Left renal cortex interstitium (tissue), 4 donors: ENCODE results near the gene LRRC58. TPM values are rescaled to one million over a fixed set of nuclear protein-coding genes. Genes with fewer than 3 reads are reported as not detected.
"Not testable (repeated sequence)": the region's sequence is repeated elsewhere in the genome, so short reads cannot be mapped to it uniquely, and the experiment has no call there.

ENCODE experiments used
- DNase-seq, 4 donors: peaks; one replicate each; pipeline ENCODE4 v3.0.0-alpha.2; 2013; ENCODE audit warnings: low read depth in 4 of 4, low spot score in 2 of 4, missing footprints in 1 of 4
- polyA plus RNA-seq, 4 donors: library from polyadenylated mRNA; unstranded; fragments of 120-200 nt; gene quantifications; one replicate each; pipeline ENCODE4 v1.2.1, GENCODE V29; 2013; ENCODE audit not compliant: insufficient read length in 4 of 4

LRRC58 gene
- 10 to 100 TPM; 29.3 to 35.9 (median 31.0) TPM for polyA plus RNA-seq

DNA sequence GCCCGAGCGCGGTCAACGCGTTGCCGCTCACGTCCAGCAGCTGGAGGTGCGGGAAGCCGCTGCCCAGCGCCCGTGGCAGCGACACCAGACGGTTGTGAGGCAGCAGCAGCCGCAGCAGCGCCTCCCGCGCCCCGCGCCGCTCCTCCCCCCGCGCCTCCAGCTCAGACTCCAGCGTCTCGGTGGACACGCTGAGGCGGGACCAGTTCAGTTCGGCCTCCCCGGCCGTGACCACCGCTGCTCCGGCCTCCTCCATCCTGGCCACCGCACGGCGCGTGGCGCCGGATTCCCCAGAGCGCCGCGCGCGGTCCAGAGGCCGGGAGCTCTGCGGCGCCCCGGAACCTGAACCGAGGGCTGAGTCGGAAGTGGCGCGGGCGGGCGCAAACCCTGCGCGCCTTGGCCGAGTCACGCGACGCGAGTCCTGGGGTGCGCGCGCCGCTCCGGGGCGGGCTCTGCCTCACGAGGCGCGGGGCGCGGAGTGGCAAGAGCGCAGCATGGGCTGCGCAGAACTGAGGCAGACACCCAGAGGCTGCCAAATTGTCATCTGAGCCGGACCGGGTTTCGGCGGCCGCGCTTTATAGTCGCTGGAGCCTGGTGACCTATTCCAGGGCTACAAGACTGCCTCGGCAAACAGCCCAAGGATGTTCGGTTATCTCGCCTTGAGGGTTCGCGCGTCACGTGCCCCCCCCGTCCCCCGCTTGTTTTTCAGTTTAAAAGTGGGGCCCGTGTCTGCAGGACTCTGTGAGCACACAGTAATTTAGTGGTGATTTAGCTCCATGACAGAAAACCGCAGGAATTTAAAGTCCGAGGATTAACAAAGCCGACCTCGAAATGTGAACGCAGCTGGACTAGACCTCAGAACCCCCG, at the start of gene LRRC58:
TSS of gene LRRC58 (minus strand) at position 364 of the 864 bp plus-strand sequence. CDS start at position 253, 111 bp downstream.
- peak; percentile 79 to 90 (median 84) for DNase-seq

DNA sequence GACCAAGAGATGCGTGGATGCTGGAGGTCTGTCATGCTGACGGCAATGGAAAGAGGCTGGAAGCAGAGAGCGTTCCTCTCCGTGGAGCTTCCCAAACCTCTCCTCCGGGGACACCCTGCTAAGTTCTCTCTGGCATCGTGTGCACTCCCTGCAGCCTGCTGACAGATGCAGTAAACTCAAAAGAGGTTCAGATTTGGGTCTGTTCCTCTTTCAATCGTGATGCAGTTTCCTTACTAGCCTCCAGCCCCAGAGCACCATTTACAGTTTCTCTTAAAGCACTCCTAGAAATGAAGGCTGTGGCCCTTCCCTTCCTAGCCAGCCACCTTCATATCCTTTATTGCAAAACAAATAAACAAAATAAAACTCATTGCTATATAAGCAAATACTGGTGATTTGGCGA, 47.3 kb upstream of the LRRC58 start:
- no peak for DNase-seq

DNA sequence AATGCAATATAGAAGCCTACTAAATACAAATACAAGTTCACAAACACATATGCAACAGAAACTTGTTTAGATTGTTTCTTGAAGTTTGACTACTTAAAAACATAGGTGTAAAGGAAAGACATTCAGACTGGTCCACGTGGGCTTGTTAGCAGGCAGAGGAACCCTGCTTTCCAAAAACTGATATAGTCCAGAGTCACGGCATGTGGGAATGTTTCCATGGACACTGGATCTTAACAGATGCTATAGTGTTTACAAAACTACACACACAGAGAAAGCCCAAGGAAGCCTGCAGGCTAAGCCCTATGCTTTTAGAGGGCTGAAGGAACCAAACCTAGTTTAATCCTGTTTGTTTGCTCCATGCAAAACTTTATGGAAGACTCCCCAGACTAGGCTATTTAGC, 45.2 kb upstream of the LRRC58 start:
- no peak for DNase-seq

DNA sequence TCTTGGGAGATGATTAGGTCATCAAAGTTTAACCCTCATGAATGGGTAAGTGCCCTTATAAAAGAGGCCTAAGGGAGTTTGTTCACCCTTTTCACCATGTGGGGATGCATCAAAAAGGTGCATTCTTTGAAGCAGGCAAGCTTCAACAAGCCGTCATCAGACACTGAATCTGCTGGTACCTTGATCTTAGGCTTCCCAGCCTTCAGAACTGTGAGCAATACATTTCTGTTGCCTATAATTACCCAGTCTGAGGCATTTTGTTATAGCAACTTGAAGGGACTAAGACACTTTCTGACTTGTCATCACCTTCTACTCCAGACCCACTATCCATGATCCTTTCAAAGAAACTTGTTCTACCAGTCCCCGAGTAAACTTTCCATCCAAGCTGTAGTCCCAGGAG, 44.6 kb upstream of the LRRC58 start:
- DNase-seq = no peak

DNA sequence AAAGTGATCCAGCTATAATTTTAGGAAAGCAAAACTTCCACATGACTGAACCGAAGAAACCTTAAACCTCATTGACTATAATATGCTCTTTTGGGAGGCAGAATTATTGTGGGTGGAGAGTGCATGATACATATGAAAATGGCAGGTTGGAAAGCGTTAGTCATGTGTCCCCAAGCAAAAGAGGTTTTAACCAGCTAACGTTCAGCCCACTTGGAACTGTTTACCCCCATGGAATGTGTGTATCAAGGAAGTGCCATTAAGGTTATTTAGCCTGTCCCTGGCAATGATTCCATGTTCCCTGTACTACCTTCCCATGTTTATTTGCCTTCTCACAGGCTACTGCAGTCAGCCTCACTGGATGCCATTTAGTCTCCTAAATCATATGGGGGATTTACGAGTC, 44.1 kb upstream of the LRRC58 start:
- DNase-seq = no peak

DNA sequence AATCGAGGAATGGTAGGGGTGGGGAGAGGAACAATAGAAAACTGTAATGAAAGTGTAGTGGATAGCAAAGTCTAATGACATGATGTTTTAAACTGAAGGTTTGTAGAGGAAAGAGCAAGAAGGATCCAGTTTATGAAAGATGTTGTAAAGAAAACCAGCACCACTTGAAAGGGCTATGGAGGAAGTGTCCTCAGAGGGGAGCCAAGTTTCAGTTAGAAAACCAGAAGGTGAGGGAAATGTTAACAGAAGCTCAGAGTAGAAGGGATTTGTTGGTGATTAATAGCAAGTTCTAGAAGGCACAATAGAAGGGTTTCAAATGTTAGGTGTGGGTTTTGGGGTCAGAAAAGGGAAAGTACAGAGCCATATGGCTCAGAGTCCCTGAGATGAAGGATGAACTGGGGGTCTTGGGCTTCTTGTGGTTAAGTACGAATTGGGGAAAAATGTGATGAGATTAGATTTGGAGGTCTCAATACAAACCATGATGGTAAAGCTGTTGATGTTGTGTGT, 33.8 kb upstream of the LRRC58 start:
- no peak for DNase-seq

DNA sequence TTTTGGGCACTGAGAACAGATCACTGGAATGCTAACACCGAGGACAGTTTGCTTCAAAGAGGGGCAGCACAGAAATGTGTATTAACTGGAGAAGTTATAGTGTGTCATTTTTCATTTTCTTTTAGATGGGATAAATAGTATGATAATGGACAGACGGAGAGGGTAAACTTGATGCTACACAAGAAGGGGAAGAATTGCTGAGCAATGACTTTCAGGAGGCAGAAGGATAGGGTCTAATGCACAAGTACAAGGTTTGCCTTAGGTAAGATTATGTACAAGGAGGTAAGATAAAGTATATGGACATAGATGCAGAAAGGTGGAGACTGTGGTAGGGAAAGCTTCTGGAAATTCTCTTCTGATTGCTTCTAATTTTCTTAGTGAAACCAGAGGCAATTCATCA, 32.3 kb upstream of the LRRC58 start:
- no peak for DNase-seq

DNA sequence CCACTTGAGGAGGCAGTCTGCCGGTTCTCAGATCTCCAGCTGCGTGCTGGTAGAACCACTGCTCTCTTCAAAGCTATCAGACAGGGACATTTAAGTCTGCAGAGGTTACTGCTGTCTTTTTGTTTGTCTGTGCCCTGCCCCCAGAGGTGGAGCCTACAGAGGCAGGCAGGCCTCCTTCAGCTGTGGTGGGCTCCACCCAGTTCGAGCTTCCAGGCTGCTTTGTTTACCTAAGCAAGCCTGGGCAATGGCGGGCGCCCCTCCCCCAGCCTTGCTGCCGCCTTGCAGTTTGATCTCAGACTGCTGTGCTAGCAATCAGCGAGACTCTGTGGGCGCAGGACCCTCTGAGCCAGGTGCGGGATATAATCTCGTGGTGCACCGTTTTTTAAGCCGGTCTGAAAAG, 28.8 kb upstream of the LRRC58 start:
- DNase-seq = not testable (repeated sequence)

DNA sequence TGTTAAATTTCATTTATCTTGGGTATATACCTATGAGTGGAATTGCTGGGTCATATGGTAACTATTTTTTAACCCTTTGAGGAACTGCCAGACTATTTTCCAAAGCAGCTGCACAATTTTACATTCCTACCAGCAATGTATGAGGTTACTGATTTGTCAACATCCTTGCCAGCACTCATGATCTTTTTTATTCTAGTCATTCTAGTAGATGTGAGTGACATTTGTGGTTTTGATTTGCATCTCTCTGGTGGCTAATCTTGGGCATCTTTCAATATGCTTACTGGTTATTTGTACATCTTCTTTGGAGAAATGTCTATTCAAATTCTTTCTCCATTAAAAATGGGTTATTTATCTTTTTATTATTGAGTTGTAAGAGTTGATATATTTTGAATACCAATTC, 21.3 kb upstream of the LRRC58 start:
- no peak for DNase-seq

DNA sequence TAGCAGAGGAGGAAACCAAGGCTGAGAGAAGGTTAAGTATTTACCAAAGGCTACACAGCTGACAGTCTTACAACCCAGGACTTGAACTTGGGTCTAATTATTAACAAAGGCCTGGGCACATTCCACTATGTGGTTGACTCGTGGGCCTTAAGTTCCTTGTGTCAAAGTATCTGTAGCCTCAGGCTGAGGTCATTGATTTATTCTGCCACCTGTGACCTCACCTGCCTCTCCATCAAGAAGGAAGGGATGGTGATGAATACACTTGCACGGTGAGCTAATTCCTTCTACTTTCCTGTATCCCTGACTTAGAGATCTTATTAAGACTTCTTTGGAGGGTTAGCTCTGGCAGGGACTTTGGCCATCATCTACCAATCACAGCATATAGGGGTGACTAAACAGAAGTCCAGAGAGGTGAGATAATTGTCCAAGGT, 19.9 kb upstream of the LRRC58 start:
- DNase-seq = no peak

DNA sequence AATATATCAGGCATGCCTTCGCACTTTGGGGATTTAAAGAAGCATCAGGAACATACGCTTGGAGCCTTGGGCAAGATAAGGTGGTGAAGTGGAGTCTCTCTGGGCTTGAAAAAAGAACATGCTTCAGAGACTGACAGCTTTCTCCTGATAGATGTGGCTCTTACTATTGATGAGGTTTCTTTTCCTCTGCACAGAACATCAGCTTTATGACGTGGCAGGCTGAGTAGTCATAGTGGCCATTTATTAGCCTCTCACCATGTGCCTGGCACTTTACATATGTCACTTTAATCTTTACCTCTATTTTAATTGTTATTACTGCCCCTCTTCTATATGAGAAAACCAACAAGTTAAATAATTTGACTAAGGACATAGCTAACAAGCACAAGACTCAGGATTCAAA, 19.0 kb upstream of the LRRC58 start:
- no peak for DNase-seq

DNA sequence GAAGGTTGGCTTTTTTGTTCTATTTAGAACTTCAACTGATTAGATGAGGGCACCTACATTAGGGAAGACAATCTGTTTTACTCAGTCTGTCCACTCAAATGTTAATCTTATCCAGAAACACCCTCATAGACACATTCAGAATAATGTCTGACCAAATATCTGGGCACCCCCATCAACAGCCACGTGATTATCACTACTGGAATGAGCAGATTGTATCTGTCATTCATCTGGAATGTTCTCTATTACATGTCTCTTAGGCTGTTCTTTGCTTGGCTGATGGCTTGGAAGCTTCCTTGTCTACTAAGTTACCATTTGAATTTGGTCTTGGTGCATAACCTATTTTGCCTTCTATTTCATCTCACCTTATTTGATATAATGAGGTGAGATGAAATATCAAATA, 15.7 kb upstream of the LRRC58 start:
- no peak for DNase-seq

DNA sequence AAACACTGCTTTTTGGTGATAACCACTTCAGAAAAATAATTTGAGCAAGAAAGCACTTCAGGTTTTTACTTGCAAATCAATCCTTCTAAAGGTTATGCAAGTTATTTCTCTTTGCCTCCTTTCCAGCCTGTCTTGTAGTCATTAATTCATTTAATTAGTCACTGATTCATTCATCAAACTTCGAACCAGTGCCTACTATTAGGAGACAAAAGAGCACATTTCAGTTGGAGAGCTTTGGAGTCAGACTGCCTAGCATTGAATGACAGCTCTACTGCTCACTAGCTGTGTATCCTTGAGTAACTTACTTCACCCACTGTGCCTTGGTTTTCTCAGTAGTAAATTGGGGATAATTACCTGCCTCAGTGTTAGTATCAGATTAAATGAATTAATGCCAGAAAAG, 14.9 kb upstream of the LRRC58 start:
- DNase-seq = no peak

DNA sequence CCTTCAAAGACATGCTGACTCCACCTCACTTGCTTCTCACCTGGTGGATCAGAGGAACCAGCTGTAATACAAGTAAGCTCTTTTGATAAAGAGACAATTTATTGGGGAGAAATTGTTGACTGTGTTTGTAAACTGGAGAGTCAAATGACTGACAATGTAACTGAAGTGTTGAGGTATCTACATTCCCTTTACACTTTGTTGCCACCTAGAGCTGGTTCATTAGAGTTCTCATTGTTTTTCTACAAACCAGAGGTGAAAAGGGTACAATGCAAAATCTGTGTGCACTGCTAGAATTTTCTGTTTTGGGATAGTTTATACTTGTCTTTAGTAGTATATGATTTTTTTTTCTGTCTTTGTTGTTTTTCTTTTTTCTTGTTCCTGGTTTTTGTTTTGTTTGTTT, 8.7 kb upstream of the LRRC58 start:
- DNase-seq = no peak

DNA sequence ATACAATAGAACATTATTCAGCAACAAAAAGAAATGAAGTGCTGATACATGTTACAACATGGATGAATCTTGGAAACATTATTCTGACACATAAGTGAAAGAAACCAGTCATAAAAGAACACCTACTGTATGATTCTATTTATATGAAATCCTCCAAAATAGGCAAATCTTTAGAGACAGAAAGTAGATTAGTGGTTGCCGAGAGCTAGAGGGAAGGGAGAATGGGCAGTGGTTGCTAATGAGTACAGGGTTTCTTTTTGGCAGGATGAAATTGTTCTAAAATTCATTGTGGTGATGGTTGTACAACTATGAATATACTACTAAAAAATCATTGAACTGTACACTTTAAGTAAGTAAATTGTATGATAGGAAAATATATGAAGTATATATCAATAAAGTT, 6.3 kb upstream of the LRRC58 start:
- DNase-seq = no peak

DNA sequence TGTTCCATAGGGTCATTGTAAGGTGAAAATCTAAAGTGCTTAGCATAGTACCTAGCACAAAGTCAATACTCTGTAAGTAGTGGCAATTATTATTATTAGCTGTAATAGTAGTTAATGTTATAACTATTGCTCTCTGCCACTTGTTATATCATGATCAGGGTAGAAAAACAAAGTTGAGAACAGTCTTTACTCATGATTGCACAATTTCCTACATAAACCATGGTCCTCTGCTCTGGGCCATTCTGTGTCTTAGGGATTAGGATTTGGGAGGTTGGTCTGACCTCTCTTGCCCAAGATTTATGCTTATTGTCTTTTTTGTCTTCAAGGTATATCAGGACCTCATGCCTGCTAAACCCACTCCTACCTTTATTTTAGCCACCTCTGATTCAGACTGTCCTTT, 4.3 kb upstream of the LRRC58 start:
- no peak for DNase-seq

DNA sequence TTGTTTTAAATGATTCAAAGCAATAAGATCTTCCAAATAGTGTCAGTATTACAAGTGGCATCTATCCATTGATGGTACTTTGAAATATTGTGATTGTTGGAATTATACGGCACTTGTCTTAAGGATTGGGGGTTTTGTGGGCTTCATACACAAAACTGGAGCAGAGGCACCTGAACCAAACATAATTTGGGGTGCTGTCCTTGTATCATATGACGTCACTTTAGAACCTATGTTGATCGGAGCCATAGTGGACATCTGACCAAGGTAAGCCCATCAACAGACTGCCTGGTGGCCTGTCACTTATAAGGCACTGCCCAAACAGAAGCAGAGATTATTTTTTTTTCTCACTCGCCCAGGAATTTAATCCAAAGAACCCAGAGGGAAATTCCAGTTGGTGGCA, 2.9 kb upstream of the LRRC58 start:
- DNase-seq = no peak

DNA sequence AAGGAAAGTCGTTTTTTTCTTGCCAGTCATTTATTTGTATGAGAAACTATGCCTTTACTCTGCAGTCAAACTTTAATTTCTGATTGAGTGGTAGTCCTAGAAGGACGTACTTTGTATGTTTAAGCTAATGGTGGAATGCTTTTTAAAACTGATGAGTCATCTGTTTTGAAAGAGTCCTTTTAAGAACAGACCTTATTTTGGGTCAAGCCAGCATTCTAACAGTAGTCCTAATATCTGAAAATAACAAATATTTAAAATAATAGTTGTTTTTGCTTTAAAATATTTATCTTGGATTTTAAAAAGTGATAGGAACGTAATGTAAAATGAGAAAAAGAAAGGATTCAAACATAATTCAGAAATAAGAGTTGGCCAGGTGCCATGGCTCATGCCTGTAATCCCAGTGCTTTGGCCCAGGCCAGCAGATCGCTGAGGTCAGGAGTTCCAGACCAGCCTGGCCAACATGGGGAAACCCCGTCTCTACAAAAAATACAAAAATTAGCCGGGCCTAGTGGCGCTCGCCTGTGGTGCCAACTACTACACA, 1.3 kb upstream of the LRRC58 start:
- DNase-seq = peak in 1 of 4 donors; percentile 4

DNA sequence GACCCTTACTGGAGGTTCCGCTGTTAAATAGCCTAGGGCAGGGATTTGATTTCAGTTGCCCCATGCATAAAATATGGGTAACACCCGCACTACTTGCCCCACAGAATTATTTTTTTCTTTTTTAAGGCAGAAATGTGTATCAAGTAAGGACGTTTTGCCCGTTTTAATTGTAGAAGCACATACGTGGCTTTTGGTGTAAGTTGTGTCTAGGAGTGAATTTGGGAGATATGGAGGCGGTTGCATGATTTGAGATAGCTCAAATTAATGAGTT, 636 bp upstream of the LRRC58 start:
- DNase-seq = no peak

DNA sequence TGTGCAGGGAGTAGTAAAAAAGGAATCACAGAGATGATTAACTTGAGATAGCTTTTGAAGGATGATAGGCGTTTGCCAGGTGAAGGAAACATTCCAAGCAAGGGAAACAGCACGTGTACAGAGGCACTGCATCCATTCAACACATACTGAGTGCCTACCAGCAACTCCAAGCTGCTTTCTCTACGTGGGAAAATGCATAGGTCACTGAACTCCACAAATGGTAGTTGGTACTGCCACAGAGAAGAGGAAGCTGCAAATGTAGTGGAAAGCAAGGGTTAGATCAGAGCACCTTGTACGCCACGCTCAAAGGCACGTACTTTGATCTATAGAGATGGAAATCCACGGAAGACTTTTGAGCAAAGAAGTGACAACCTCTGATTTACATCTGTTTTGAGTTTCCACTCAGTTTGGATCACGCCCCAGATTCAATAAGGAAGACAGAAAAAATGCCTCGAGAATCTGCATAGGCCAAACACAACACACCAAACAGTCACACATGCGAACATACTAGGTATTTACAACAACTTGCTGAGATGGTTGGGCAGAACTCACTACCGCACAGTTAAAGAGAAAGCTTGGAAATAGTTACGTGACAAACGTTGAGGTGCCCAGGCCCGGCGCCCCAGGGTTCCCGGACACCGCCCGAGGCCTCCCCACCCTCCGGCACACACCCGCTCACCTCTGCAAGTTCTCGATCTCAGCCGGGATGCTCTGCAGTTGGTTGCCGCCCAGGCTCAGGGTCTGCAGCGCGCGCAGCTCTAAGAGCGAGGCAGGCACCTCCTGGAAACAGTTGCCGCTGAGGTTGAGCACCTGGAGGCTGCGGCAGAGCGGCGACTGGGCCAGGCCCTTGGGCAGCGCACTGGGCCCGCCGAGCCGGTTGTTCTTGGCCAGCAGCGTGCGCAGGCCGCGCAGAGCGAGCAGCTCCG, 826 bp downstream of the LRRC58 start:
- DNase-seq = peak in 3 of 4 donors; percentile 32 to 55 (median 36)

DNA sequence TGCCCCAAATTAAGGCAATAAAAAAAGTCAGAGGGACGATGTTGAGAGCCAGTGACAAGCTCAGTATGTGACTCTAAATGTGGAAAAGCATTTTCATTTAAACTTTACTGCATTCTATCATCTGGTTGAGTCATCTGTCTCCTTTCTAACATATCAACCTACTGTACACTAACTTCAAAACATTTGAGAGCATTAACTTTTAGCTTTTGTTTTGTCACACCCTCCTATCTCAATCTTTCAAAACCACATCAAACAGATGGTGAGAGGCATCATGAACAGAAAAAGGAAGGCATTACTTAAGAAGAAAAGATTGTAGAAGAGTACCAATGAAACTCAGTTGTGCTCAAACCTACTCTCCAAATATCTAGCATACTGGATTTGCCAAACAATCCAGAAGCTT, 4.8 kb downstream of the LRRC58 start:
- DNase-seq = no peak
